ENCODE results near the gene PLD5.

Gene PLD5

GRCh38 chr1:242524571-242525359, at the start of gene PLD5:
Gene PLD5, minus strand, starts transcription at chr1:242524697.
- DNase-seq: peak; percentile 3

GRCh38 chr1:242569867-242570266, 45.4 kb upstream of the PLD5 start:
- DNase-seq: no peak

- DNase-seq: no peak
These were observed 44.2 kb upstream of the PLD5 start for GRCh38 chr1:242568666-242569065.

- DNase-seq: no peak
These were observed 43.1 kb upstream of the PLD5 start for GRCh38 chr1:242567596-242567995.

GRCh38 chr1:242556759-242557158, 32.3 kb upstream of the PLD5 start:
- no peak for DNase-seq

- no peak for DNase-seq
These were observed 31.8 kb upstream of the PLD5 start for GRCh38 chr1:242556276-242556675.

GRCh38 chr1:242554577-242554976, 30.1 kb upstream of the PLD5 start:
- DNase-seq: no peak

- no peak for DNase-seq
These were observed 22.6 kb upstream of the PLD5 start for GRCh38 chr1:242546849-242547729.

- no peak for DNase-seq
These were observed 21.9 kb upstream of the PLD5 start for GRCh38 chr1:242546441-242546840.

GRCh38 chr1:242544071-242544470, 19.6 kb upstream of the PLD5 start:
- DNase-seq: no peak

- no peak for DNase-seq
These were observed 17.8 kb upstream of the PLD5 start for GRCh38 chr1:242542271-242542670.

- DNase-seq: no peak
These were observed 11.5 kb upstream of the PLD5 start for GRCh38 chr1:242535986-242536385.

- DNase-seq: no peak
These were observed 10.3 kb upstream of the PLD5 start for GRCh38 chr1:242534753-242535152.

GRCh38 chr1:242530761-242531160, 6.3 kb upstream of the PLD5 start:
- DNase-seq: no peak

- DNase-seq: no peak
These were observed 1.3 kb upstream of the PLD5 start for GRCh38 chr1:242525769-242526168.

GRCh38 chr1:242525360-242525722, 844 bp upstream of the PLD5 start:
- DNase-seq: no peak

- DNase-seq: peak; percentile 33
These were observed 552 bp downstream of the PLD5 start for GRCh38 chr1:242523719-242524570.

- no peak for DNase-seq
These were observed 1.3 kb downstream of the PLD5 start for GRCh38 chr1:242522996-242523718.

GRCh38 chr1:242522304-242522945, 2.1 kb downstream of the PLD5 start:
- DNase-seq: no peak

- DNase-seq: no peak
These were observed 8.9 kb downstream of the PLD5 start for GRCh38 chr1:242515555-242515954.

- DNase-seq: no peak
These were observed 17.8 kb downstream of the PLD5 start for GRCh38 chr1:242506724-242507123.

GRCh38 chr1:242489545-242489944, 35.0 kb downstream of the PLD5 start:
- no peak for DNase-seq
